GM19467 (cell line): Measurements from ENCODE around the gene MALT1.

Experiments used
- ATAC-seq: cut with Tn5 transposase; IDR thresholded peaks from one replicate; pipeline ENCODE4 v1.9.1; 2021; ENCODE audit warnings: mild to moderate bottlenecking, moderate library complexity; ENCODE audit not compliant: unreplicated experiment

The MALT1 gene

DNA sequence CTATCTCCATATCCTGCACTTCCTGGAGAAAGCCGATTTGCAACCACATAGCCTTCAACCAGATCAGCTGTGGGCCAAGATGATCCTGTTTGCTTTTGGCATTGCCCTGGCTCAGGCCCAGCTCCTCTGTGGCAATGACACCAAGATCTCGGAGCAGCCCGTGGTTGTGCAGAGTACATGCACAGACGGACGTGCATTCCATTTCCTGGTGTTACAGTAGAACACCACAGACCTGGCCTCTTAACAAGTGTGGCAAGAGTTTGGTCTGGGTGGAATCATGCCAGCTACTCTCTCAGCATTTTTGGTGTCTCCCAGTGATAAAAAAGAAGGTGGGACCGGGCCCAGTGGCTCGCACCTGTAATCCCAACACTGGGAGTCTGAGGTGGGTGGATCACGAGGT, 20.0 kb downstream of the MALT1 start:
- no peak for ATAC-seq

DNA sequence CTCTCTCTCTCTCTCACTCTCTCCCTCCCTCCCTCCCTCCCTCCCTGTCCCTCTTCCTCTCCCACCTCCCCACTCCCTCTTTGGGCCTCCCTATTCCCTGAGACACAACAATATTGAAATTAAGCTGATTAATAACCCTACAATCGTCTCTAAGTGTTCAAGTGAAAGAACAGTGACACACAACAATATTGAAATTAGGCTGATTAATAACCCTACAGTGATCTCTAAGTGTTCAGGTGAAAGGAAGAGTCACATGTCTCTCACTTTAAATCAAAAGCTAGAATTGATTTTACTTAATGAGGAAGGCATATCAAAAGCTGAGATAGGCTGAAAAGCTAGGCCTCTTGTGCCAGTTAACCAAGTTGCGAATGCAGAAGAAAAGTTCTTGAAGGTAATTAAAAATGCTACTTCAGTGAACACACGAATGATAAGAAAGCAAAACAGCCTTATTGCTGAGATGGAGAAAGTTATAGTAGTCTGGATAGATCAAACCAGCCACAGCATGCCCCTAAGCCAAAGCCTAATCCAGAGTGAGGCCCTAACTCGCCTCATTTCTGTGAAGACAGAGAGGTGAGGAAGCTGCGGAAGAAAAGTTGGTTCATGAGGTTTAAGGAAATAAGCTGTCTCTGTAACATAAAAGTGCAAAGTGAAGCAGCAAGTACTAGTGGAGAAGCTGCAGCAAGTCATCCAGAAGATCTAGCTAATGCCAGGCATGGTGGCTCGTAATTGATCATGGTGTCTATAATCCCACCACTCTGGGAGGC, 21.3 kb downstream of the MALT1 start:
- ATAC-seq = no peak

DNA sequence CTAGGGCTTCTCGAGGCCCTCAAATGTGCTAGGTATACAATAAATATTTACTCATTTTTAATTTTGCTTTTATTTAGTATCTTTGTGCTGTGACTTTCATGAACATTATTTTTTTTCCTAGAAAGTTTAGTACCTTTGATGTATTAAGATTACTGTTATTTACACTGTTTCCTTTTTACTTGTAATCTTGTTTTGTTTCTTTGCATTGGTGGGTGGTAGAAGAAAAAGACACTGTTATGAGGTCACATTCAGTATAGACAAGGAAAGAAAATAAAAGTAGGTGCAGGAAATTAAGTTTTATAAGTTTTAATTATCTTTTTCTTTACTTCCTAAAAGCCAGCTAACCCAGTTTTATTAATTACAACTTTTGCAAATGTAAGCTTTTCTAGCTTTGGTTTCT, 23.0 kb downstream of the MALT1 start:
- ATAC-seq = no peak

DNA sequence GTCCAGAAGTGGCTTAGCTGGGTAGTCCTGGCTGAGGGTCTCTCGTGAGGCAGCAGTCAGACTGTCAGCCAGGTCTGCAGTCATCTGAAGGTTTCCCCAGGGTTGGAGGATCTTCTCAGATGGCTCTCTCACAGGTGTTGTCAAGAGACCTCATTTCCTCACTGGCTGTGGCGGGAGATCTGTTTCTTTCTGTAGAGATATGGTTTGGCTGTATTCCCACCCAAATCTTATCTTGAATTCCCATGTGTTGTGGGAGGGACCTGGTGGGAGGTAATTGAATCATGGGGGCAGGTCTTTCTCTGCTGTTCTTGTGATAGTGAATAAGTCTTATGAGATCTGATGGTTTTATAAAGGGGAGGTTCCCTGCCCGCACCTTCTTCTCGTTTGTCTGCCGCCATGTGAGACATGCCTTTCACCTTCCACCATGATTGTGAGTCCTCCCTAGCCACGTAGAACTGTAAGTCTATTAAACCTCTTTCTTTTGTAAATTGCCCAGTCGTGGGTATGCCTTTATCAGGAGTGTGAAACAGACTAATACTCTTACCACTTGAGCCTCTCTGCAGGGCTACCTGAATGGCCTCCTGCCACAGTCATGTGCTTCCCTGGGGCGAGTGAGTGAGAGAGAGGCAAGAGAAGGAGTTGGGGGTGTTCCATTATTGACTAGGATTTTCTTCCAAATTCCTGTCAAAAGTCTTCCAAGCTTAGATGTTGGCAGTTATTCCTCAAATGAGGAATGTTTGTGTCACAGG, 23.6 kb downstream of the MALT1 start:
- no peak for ATAC-seq

DNA sequence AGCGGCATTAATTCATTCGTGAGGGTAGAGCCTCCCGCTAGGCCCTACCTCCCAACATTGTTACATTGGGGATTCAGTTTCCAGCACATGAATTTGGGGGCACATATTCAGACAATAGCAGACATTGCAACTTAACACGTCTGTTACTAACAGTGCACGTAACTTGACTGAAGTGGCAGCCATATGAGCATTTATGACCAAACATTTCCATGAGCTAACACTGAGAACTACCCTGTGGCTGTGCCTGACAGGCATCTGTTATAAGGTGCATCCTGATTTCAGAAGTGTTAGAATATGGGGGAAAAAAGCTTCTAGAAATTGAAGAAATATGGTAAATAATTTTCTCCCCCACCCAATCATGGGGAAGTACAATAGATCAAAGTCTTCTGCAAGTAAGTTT, 24.5 kb downstream of the MALT1 start:
- ATAC-seq = no peak

DNA sequence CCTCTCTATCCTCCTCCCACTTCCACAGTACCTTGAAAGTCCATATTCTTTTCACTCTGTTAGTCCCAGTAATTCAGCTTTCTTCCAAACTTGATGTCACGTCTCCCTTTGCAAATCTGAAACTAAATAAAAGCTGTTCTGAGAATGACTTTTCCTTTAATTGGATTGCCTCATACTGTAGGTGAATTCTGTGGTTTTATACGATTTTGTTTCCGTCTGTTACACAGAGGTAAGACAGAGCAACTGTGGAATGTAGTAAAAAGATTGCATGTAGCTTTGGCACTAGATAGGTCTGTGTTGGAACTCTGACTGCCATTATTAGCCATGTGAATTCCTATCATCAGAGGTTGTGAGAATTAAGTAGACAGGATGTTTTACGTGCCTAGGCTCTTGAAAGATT, 25.9 kb downstream of the MALT1 start:
- ATAC-seq = no peak

DNA sequence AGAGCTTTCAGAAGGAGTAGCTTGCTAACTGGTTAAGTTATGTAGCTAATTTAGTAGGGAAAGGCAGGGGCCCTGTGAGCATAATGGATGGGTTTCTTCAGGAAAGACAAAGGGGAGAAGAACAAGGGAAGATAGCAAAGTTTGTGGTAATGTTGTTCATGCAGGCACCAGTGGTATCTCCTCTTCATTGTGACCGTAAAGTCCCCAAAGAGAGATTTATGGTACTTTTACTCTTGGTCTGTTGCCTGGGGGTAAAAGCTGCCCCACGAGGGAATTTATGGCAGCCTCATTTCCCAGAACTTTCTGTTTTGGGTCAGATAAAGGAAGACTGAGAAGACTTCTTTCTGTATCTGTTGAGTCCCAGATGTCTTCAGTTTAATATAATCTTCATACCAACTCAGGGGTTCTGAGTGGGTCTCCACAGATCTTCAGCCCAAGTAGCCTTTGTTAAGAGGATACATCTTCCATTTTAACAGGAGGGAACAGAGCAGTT, 27.5 kb downstream of the MALT1 start:
- ATAC-seq = no peak

DNA sequence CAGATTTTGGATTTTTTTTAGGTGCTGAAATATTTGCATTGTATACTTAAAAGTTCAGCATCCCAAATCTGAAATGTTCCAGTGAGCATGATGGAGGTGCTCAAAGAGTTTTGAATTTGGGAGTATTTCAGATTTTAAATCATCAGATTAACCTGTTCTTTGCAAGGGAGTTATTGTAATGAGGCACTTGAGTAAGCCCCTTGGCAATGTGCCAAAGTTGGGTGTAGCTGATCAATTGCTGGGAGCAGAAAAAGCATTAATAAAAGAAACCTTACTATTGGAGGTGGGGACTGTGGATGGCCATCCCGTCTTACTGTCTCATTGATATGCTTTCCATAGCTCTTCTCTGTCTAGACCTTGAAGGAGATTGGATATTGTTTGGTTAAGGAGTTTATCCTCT, 28.3 kb downstream of the MALT1 start:
- no peak for ATAC-seq

DNA sequence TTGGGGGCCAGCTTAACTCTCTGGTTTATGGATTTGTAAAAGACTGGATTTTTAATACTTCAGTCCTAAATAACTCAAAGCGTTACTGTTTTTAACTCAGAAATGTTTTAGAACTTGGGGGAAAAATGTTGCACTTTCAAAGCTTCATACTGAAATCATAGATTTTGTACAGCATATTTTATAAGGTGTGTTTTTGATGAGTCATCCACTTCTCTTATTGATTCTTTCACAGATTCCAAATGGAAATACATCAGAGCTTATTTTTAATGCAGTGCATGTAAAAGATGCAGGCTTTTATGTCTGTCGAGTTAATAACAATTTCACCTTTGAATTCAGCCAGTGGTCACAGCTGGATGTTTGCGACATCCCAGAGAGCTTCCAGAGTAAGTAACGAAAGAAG, 28.9 kb downstream of the MALT1 start:
- no peak for ATAC-seq

DNA sequence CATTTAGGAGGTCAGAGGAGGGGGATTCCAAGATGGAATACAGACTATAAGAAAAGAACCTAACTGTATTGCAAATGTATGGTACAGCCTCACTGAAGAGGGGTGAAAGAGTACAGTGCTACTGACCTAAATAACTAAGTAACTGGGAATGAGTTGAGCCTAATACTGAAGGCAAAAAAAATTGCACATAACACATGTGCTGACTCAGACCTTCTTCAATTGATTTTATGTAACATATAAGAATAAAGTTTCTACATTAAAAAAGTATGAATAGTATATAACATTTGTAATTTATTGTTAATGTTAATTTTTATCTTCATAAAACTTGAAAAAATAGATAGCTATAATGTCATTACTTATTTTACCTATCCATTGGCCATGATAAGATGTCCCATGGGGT, 41.7 kb downstream of the MALT1 start:
- ATAC-seq = no peak

DNA sequence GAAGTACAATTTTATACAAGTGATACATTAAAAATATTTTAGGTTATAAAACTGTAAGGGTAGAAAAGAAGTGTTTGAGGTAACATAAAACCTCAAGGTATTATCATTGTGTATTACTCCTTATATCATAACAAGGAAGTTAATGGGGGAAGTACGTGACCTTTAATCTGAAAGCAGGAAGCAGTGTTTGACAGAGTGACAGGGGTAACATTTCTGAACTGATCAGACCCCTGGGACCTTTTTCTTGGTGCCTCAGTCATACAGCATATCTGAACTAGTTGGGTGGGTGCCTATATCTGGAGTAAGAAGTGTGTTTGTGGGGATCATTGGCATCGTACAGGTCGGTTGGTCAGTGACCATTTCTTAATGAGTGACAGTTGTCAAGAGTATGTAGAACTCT, 43.0 kb downstream of the MALT1 start:
- no peak for ATAC-seq

DNA sequence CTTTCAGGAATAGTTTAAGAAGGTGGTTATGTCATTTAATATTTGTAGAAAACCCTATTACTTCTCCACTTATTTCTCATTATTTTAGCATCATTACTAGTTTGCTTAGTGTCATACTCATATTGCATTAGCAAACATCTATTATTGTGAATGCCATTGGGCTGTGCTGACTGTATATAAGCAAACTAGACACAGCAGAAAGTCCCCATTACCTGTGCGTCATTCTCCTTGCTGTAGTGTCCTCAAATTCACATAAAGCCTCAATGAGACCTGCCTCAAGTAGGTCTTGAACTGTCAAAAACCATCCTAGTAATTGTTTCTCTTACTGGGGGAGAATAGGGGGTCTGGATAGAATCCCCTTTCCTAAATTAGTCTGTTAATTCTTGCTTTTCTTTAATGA, 43.6 kb downstream of the MALT1 start:
- ATAC-seq = no peak

DNA sequence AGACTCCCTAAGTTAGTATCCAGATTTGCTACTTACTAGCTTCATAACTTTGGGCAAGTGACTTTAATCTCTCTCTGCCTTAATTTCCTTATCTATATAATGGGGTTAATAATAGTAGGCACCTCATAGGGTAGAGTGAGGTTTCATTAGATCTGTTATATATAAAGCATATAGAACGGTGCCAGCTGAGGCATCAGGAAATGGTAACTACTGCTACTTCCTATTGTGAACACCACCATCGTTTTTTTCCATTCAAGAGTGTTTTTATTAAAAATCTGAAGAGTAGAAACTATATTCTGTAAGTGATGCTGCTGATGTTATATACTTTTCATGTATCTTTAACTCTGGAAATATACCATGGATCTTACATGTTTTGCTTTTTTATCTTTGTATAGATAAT, 44.3 kb downstream of the MALT1 start:
- ATAC-seq = no peak

DNA sequence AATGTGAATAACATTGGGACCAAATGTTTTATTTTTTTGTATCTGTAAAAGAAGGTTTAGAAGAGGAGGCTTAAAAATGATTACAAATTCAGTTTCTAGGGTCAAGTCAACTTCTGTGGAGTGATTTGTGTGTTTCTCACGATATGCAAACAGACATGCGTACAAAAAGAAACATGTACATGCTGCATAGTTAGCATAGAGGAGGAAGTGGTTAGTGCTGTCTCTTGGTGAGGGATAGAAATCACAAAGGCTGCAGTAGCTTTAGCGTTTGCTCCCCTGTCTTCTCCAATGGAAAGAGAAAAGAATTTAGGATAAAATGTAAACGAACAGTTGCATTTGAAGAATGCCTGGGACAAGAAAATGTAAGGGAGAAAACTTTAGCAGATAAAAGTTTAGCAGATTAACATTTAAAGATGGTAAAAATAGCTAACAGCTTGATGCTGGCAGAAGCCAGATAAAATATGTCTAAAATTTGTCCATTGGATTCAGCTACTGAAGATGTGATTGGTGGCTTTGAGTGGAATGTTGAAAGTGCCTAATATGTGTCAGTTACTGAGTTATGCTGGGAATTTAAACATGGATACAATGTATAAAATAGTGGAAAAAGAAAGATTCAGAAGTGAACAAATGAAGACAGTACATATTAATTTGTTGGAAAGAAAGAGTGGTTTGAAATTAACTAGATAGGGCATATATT, 44.9 kb downstream of the MALT1 start:
- ATAC-seq = no peak

DNA sequence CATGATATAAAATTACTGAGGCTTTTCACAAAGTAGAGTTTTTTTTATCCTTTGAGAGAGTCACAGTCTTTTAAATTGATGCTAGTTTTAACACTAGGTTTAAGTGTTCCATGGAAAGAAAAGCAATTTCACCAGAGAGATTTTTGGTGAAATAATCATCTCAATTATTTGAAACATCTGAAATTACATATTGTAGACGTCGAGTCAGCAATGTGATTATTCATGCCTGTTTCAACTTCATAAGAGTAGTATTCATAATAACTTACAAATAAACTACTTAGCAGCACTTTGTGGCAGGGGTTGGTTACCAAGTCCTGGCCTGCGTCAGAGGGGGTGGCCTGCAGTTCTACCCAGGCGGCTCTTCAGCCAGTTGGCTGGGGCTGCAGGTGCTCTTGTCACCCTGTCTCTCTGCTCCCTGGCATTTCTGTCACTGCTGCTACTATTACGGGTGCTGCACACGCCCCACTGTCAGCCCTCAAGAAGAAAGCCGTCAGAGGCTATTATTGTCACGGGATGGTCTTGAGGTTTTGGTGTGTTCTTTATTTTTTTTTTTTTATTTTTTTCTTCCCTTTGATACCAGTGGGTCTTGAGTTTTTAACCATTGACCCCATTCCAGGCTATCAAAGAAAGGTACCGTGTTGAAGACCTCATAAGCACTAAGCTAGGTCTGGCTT, 50.4 kb downstream of the MALT1 start:
- no peak for ATAC-seq

DNA sequence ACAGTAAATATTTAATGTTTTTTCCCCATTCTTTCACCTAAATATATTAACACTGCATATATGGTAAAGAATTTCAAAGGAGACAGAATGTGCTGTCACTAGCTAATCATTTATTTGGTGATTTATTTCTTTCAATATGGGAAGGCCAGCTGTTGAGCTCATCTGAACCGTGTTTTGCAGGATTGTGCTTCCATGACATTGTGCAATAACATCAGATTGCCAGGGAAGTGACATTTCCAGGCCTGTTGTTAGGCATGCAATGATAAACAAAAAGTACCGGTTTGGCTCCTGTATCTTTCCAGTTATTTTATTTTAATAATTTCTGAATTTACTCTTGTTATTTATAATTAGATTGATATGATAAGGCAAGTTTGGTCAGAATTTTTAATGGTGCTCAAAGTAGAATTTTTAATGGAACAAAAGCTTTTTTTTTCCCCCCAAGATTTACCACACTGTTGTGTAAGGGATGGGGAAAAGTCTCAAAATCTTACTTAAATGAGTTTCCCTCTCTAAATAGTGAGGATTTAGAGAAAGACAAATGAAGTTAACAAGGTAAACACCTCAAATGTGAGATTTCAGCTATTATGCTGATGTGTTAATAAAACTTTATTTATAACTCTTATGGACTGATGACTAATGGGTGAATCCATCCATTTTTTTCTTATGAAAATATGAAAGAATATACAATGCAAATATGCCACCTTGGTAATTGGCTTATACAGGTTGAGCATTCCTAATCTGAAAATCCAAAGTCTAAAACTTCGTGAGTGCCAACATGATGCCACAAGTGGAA, 52.7 kb downstream of the MALT1 start:
- ATAC-seq = no peak

DNA sequence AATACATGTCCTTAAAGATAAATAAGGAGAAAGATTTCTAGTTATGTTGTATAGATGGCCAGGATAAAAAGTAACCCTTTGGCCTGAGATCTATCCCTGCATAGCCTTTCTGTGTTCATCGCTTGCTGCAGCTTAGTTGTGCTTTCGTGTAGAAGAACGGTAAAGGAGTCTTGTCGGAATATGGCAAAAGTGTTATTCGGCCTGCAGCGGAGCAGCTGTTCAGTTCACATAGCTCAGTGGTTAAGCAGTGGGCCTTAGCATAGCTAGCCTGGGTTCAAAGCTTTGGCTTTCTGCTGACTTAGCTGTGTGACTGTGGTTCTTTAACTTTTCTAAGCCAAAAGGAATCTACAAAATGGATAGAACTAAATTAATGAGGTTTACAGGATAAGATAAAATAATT, 55.4 kb downstream of the MALT1 start:
- no peak for ATAC-seq

DNA sequence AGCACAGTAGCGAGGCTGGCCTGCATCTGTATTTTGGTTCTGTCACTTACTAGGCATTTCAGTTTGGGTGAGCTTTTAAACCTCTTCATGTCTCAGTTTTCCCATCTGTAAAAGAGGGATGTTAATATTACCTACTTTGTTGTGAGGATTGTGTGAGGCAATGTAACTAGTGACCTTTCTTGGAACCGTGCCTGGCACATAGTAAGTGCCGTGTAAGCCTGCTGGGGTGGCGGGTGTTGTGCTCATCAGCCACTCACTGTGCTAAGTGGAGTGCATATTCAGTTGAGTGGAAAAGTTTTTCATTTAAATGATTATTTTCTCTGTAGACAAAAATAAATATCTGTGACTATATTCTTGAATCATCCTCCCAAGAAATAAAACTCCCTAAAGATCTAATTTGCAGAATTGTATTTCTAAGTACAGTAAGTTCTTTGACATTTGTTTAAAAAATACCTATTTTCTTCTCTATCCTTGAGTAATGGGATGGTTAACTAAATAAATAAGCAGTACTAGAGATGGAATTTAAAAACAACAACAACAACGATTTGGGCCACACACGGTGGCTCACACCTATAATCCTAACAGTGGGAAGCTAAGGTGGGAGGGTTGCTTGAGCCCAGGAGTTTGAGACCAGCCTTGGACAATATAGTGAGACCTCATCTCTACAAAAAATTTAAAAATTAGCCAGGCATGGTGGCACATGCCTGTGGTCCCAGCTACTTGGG, 56.7 kb downstream of the MALT1 start:
- no peak for ATAC-seq

DNA sequence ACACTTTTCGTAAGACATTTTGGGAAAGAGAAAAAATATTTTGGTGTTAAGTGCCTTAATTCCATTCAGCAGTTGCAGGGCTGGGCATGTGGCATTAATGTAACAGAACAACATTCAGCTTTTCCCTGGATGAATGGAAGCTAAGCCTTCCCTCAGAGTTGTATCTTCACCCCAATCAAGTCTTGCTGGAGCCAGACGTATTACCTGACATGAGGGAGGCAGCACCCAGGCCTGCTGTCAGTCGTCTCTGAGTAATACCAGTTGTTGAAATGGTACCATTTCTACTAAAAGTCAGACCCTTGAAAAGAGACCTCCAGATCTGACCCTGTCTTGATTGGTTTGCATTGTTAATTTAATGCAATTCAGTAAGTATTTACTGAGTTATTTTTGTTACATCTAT, 57.5 kb downstream of the MALT1 start:
- ATAC-seq = no peak

DNA sequence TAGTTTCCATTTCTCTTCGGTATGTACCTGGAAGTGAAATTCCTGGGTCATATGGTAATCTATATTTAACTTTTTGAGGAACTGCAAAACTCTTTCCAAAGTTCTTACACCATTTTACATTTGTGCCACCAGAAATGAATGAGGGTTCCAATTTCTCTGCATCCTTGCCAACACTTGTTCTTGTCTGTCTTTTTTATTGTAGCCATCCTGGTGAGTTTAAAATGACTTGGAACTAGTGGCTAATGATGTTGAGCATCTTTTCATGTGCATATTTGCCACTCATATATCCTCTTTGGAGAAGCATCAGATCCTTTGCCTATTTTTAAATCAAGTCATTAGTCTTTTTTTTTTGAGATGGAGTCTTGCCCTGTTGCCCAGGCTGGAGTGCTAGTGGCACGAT, 59.4 kb downstream of the MALT1 start:
- no peak for ATAC-seq
